Tibial artery (tissue), 4 donors: Measurements from ENCODE around the gene COG5.

Experiments
- DNase-seq, 2 donors: peaks; one replicate each; pipeline ENCODE4 v3.0.0-alpha.2; 2019
- H3K27ac ChIP-seq, 2 donors: fragments of 200-600 bp; sonication (generic) in 1 of 2; 1 replicate in 1 of 2; 2 replicates in 1 of 2; pipeline ENCODE4 v1.5.1; 2018 to 2019; ENCODE audit warnings: mild to moderate bottlenecking in 1 of 2
- H3K27me3 ChIP-seq, 2 donors: fragments of 200-600 bp; sonication (generic) in 1 of 2; one replicate each; pipeline versions ENCODE4 v1.5.1 to v1.6.0; 2016 to 2019
- H3K36me3 ChIP-seq, 3 donors: fragments of 200-600 bp; sonication (generic) in 2 of 3; one replicate each; pipeline ENCODE4 v1.5.1; 2016 to 2019; ENCODE audit warnings: mild to moderate bottlenecking in 2 of 3
- H3K4me1 ChIP-seq, 4 donors: fragments of 200-600 bp; sonication (generic) in 2 of 4; 1 replicate in 3 of 4; 2 replicates in 1 of 4; pipeline ENCODE4 v1.5.1; 2016 to 2019
- H3K4me3 ChIP-seq, 2 donors: fragments of 200-600 bp; sonication (generic) in 1 of 2; 1 replicate in 1 of 2; 2 replicates in 1 of 2; pipeline ENCODE4 v1.5.1; 2018 to 2019; ENCODE audit warnings: mild to moderate bottlenecking in 2 of 2
- H3K9me3 ChIP-seq, 3 donors: fragments of 200-600 bp; sonication (generic) in 1 of 3; one replicate each; pipeline ENCODE4 v1.5.1; 2016 to 2019
- CTCF ChIP-seq, 2 experiments: fragments of 200-600 bp in 1 of 2; fragments of 450-650 bp in 1 of 2; IDR thresholded peaks; one replicate each; pipeline ENCODE4 v1.5.1; 2017 to 2019; ENCODE audit warnings: antibody characterized with exemption in 2 of 2, mild to moderate bottlenecking in 1 of 2, moderate library complexity in 1 of 2
- intact Hi-C: fragments of 100-400 bp; cut with DNase I; formaldehyde crosslinking; loops from one replicate; pipeline ENCODE4 v1.15.0; 2023; ENCODE audit warnings: low total_unique reads

The COG5 gene

GRCh38 chr7:107355616-107356015 lies 208.1 kb downstream of the COG5 start:
- no peak for DNase-seq
- H3K9me3 ChIP-seq, result no peaks in the 10 kb centered on the region
- intact Hi-C loops, result no loop called here

GRCh38 chr7:107354640-107355039 lies 209.1 kb downstream of the COG5 start:
- Histone ChIP-seq H3K9me3 (no peaks in the 10 kb centered on the region), H3K36me3 (peaks cover 4 to 8% (median 5%) of the 10 kb centered on the region in 3 donors), H3K27me3 (no peaks in the 10 kb centered on the region), H3K4me1 (no peaks in the 10 kb centered on the region), H3K4me3 (no peak overlapping the region), H3K27ac (no peak overlapping the region)
- TF ChIP-seq CTCF (IDR thresholded peaks at IDR 0.05), result no peak
- DNase-seq, result no peak
- intact Hi-C loops, result no loop called here

More at GRCh38 chr7:107355616-107356015, 208.1 kb downstream of the COG5 start:
- Histone ChIP-seq H3K4me3 (no peak overlapping the region), H3K27me3 (no peaks in the 10 kb centered on the region), H3K27ac (no peak overlapping the region), H3K4me1 (no peaks in the 10 kb centered on the region), H3K36me3 (peaks cover 14 to 18% (median 15%) of the 10 kb centered on the region in 3 donors)
- no peak for TF ChIP-seq CTCF (IDR thresholded peaks at IDR 0.05)

GRCh38 chr7:107353701-107354100 lies 210.0 kb downstream of the COG5 start:
- Histone ChIP-seq H3K9me3 (no peaks in the 10 kb centered on the region), H3K27me3 (no peaks in the 10 kb centered on the region), H3K27ac (no peak overlapping the region), H3K4me1 (no peaks in the 10 kb centered on the region), H3K4me3 (no peak overlapping the region), H3K36me3 (no peaks in the 10 kb centered on the region)
- intact Hi-C loops, result no loop called here
- no peak for TF ChIP-seq CTCF (IDR thresholded peaks at IDR 0.05)
- no peak for DNase-seq

- H3K36me3 ChIP-seq, result peaks cover 0 to 17% (median 0%) of the 10 kb centered on the region in 3 donors
- no peak for TF ChIP-seq CTCF (IDR thresholded peaks at IDR 0.05)
- H3K4me1 ChIP-seq, result no peaks in the 10 kb centered on the region
- H3K4me3 ChIP-seq, result no peak overlapping the region
- DNase-seq, result no peak
- H3K9me3 ChIP-seq, result peaks cover 0 to 13% (median 0%) of the 10 kb centered on the region in 3 donors
- no peaks in the 10 kb centered on the region for H3K27me3 ChIP-seq
- H3K27ac ChIP-seq, result no peak overlapping the region
- intact Hi-C loops, result no loop called here
These were observed 217.8 kb downstream of the COG5 start for GRCh38 chr7:107345898-107346297.

GRCh38 chr7:107344799-107345198 lies 218.9 kb downstream of the COG5 start:
- no peak overlapping the region for H3K27ac ChIP-seq
- intact Hi-C loops, result no loop called here
- no peaks in the 10 kb centered on the region for H3K27me3 ChIP-seq
- DNase-seq, result no peak
- peaks cover 0 to 13% (median 0%) of the 10 kb centered on the region in 3 donors for H3K9me3 ChIP-seq
- no peaks in the 10 kb centered on the region for H3K4me1 ChIP-seq
- H3K4me3 ChIP-seq, result no peak overlapping the region
- TF ChIP-seq CTCF (IDR thresholded peaks at IDR 0.05), result no peak
- peaks cover 0 to 17% (median 0%) of the 10 kb centered on the region in 3 donors for H3K36me3 ChIP-seq

GRCh38 chr7:107344286-107344685 lies 219.4 kb downstream of the COG5 start:
- Histone ChIP-seq H3K36me3 (peaks cover 0 to 17% (median 0%) of the 10 kb centered on the region in 3 donors), H3K4me1 (no peaks in the 10 kb centered on the region), H3K9me3 (peaks cover 0 to 13% (median 0%) of the 10 kb centered on the region in 3 donors), H3K4me3 (no peak overlapping the region), H3K27ac (no peak overlapping the region), H3K27me3 (no peaks in the 10 kb centered on the region)
- intact Hi-C loops, result no loop called here
- DNase-seq, result no peak
- no peak for TF ChIP-seq CTCF (IDR thresholded peaks at IDR 0.05)
